NT2/D1 (cell line): ENCODE data around the gene ELMO1.

Source experiments
- SUZ12 ChIP-seq: IDR thresholded peaks from 2 replicates; pipeline ENCODE4 v1.6.1; 2011; ENCODE audit not compliant: insufficient read length, insufficient read depth; ENCODE audit errors: extremely low read depth
- YY1 ChIP-seq: IDR thresholded peaks from 2 replicates; pipeline ENCODE4 v1.6.1; 2011; ENCODE audit not compliant: insufficient read length, insufficient read depth

GRCh38 chr7:37201876-37202198 lies 246.8 kb downstream of the ELMO1 start:
- TF ChIP-seq YY1 = no peak
- no peak for TF ChIP-seq SUZ12
